ENCODE data around the gene GLP1R. TPM values are rescaled to one million over a fixed set of nuclear protein-coding genes. Genes with fewer than 3 reads are reported as not detected.

The GLP1R gene
- total and polyA plus RNA-seq, 2 of the 4 experiments (the other 2 are of a cell fraction) = not detected

- dilution Hi-C loops (cut with HindIII; ENCODE audit: low sequenced_read_pairs, unreplicated experiment) (no loop called here), intact Hi-C loops (cut with micrococcal nuclease) (no loop called here), in situ Hi-C loops (cut with MboI; ENCODE audit: low sequenced_read_pairs) (no loop called here)
- no TSS peak for BruUV-seq (replicated peaks)
- Histone ChIP-seq H3K56ac (ENCODE audit: extremely low read depth, insufficient read depth, low read length) (no peak overlapping the region), H3K23ac (ENCODE audit: low read depth, low read length) (no peak overlapping the region), H3K27ac (ENCODE audit: insufficient read depth, low read length) (no peak overlapping the region), H3K18ac (ENCODE audit: low read depth, low read length) (no peak overlapping the region), H3K4ac (ENCODE audit: low read depth, low read length) (no peak overlapping the region), H3K4me2 (ENCODE audit: low read depth, low read length) (no peak overlapping the region), H3K9me1 (ENCODE audit: insufficient read depth, low read length) (no peaks in the 10 kb centered on the region), H2BK20ac (ENCODE audit: low read depth, low read length) (no peak overlapping the region), H3K4me3 (ENCODE audit: insufficient read depth, low read depth, low read length) (no peak overlapping the region), H4K91ac (ENCODE audit: insufficient read depth, low read depth, low read length) (no peak overlapping the region), H2AK9ac (replicated peaks; ENCODE audit: low read depth, low read length, poor library complexity) (no peak overlapping the region), H3K4me1 (ENCODE audit: control insufficient read depth, insufficient read depth, low read length) (no peaks in the 10 kb centered on the region), H2AK5ac (ENCODE audit: low read depth, low read length) (no peak overlapping the region), H3K14ac (replicated peaks; ENCODE audit: low read depth, low read length) (no peak overlapping the region), H4K20me1 (ENCODE audit: insufficient read depth, low read length) (no peaks in the 10 kb centered on the region), H3K9ac (ENCODE audit: low read depth, low read length) (no peak overlapping the region), H3K9me3 (ENCODE audit: control insufficient read depth, insufficient read depth, low read length) (no peaks in the 10 kb centered on the region), H2AFZ (replicated peaks; ENCODE audit: low read length, poor library complexity) (no peak overlapping the region), H2BK5ac (ENCODE audit: low read depth, low read length, poor library complexity, severe bottlenecking) (no peak overlapping the region), H3K27me3 (ENCODE audit: control insufficient read depth, insufficient read depth, low read length) (no peaks in the 10 kb centered on the region), H4K5ac (ENCODE audit: low read depth, low read length) (no peak overlapping the region), H4K8ac (ENCODE audit: low read depth in 2 of 2, low read length in 2 of 2) (no peak overlapping the region), H2BK120ac (ENCODE audit: low read depth, low read length) (no peak overlapping the region), H3K36me3 (ENCODE audit: control insufficient read depth, insufficient read depth, low read length) (no peaks in the 10 kb centered on the region), H3K79me1 (ENCODE audit: low read depth in 1 of 2, low read length in 2 of 2) (no peaks in the 10 kb centered on the region), H2BK15ac (ENCODE audit: low read depth, low read length) (no peak overlapping the region)
- TF ChIP-seq RAD21 (IDR thresholded peaks at IDR 0.05; ENCODE audit: low read length) (no peak), BHLHE40 (IDR thresholded peaks at IDR 0.05; ENCODE audit: low read depth, low read length) (no peak), ELK1 (IDR thresholded peaks at IDR 0.05; ENCODE audit: borderline replicate concordance, low read depth, low read length) (no peak), NFE2L2 (IDR thresholded peaks at IDR 0.05; ENCODE audit: low read depth, low read length) (no peak), MAZ (IDR thresholded peaks at IDR 0.05; ENCODE audit: borderline replicate concordance, low read depth, low read length) (no peak), RFX5 (IDR thresholded peaks at IDR 0.05; ENCODE audit: low read depth, low read length) (no peak), RCOR1 (IDR thresholded peaks at IDR 0.05; ENCODE audit: insufficient replicate concordance, low read length) (no peak), FOS (IDR thresholded peaks at IDR 0.05; ENCODE audit: low read depth, low read length) (no peak), CEBPB (IDR thresholded peaks at IDR 0.05; ENCODE audit: low read depth, low read length) (no peak), POLR2A (IDR thresholded peaks at IDR 0.05; ENCODE audit: low read depth, low read length) (no peak), SMC3 (IDR thresholded peaks at IDR 0.05; ENCODE audit: low read depth, low read length) (no peak), CTCF (conservative IDR thresholded peaks at IDR 0.05; ENCODE audit: low read depth, low read length) (no peak), MAFK (IDR thresholded peaks at IDR 0.05; ENCODE audit: low read depth, low read length) (no peak)
- 46% methylated on average over 5 of the region's 5 CpGs; no CpG with 5 or more reads in 1 of the 2 experiments for WGBS, 2 experiments (ENCODE audit: extremely low coverage in 2 of 2, insufficient read length in 1 of 2)
- ChIA-PET CTCF (no interaction called here), POLR2A (ENCODE audit: unreplicated experiment) (no interaction called here)
- no peak for ATAC-seq (ENCODE audit: low read depth)
- no peak for DNase-seq
These were observed 30.5 kb upstream of the GLP1R start for GRCh38 chr6:39018103-39018502.
